ENCODE data around the gene GSTO2.

GSTO2 gene

DNA sequence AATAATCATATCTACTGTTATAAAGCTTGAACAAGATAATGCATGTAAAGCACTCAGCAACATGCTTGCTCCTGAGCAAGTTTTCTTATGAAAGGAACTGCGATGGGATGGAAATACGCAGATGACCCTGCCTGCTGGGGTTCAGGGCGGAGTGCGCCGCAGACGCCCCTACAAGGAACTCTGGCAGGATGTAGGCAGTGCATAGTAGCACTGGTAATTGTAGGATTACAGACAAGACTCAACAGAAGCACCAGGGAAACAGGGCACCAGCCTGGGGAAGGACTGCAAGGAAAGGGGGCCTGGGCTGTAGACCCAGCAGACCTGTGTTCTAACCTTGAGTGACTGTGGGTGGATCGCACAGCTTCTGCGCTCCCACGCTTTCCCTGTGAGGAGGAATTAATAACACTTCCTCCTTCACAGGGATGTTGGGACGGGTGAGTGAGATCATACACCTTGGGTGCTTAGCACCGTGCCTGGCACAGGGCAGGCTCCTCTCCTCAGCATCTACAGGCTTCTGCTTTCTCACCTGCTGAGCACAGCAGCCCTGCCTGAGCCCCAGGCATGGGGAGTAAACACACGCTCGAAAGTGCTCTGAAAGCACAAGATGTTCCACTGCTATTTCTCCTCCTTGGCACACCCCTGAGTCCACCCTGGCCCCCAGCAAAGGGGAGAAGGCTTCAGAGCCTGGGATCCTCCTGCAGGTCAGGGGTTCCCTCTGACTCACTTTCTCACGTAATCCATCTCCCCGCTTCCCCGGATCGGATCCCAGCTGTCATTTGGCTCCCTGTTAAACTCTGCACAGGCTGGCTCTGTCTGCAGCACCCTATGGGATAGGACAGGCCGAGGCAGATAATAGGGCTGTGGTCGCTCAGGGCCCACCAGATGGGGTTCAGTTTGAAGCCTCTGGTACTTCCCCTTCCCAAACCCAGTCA is 50.1 kb downstream of the GSTO2 start:
- TF ChIP-seq, protein P1, sequence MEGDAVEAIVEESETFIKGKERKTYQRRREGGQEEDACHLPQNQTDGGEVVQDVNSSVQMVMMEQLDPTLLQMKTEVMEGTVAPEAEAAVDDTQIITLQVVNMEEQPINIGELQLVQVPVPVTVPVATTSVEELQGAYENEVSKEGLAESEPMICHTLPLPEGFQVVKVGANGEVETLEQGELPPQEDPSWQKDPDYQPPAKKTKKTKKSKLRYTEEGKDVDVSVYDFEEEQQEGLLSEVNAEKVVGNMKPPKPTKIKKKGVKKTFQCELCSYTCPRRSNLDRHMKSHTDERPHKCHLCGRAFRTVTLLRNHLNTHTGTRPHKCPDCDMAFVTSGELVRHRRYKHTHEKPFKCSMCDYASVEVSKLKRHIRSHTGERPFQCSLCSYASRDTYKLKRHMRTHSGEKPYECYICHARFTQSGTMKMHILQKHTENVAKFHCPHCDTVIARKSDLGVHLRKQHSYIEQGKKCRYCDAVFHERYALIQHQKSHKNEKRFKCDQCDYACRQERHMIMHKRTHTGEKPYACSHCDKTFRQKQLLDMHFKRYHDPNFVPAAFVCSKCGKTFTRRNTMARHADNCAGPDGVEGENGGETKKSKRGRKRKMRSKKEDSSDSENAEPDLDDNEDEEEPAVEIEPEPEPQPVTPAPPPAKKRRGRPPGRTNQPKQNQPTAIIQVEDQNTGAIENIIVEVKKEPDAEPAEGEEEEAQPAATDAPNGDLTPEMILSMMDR (IDR thresholded peaks at IDR 0.05; ENCODE audit: low read depth, low read length) = no peak
- DNase-seq (ENCODE audit: low read depth in 2 of 2) = peak; percentile 61 to 67
- no peak overlapping the region for H3K4me3 ChIP-seq (replicated peaks in 1 of 2; ENCODE audit: low read depth in 2 of 2, low read length in 2 of 2)

DNA sequence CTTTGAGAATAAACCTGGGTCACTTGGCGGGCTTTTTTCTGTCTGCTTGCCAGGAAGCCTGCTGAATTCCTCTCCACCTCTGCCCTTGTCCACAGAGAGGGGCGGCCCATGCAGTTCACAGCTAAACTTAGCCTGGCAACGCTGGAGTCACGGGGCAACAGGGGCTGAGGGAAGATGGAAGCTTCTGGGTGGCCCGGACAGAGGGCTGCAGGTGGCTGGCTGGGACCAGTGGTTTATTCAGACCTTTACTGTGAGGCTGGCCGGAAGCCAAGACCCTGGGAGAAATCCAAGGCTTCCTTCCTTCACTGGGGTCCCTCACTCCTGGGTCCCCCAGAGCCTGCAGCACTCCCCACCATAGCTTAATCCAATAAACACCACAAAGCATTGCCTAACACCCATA is 52.2 kb downstream of the GSTO2 start:
- no peak for DNase-seq (ENCODE audit: low read depth in 2 of 2)
- TF ChIP-seq, protein P1 (IDR thresholded peaks at IDR 0.05; ENCODE audit: low read depth, low read length) = no peak
- no peak overlapping the region for H3K4me3 ChIP-seq (replicated peaks in 1 of 2; ENCODE audit: low read depth in 2 of 2, low read length in 2 of 2)

DNA sequence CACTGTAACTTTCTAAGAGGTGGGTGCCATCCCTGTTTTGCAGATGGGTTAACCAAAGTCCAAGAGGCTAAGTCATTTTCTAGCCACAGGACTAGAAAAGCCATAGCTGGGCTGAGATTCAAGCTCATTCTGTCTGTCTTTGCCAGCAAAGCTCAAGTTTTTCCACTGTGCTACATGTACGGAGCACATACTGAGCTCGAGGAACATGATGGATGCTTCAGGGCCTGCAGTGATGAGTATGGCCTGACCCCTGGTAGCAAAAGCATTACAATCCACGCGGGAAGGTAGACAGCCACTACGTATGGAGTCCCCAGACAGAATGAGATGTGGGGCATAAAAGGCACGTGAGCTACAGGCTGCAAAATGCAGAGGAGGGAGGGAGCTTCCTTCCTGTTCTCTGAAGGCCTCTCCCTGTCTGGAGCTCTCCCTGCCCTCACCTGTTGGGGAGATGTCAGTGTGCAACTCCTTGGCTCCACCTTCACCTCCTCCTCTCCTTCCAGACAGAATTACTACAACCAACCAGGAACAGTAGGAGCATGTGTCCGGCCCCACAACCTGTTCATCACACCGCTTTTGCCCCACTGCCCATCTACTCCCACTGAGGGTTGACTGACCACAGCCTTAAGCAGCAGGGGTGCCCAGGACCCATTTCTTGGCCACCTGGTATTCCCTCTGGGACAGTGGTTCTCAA is 52.9 kb downstream of the GSTO2 start:
- TF ChIP-seq, protein P1 (IDR thresholded peaks at IDR 0.05; ENCODE audit: low read depth, low read length) = no peak
- no peak overlapping the region for H3K4me3 ChIP-seq (replicated peaks in 1 of 2; ENCODE audit: low read depth in 2 of 2, low read length in 2 of 2)
- DNase-seq (ENCODE audit: low read depth in 2 of 2) = peak in 1 of 2 donors; percentile 26

DNA sequence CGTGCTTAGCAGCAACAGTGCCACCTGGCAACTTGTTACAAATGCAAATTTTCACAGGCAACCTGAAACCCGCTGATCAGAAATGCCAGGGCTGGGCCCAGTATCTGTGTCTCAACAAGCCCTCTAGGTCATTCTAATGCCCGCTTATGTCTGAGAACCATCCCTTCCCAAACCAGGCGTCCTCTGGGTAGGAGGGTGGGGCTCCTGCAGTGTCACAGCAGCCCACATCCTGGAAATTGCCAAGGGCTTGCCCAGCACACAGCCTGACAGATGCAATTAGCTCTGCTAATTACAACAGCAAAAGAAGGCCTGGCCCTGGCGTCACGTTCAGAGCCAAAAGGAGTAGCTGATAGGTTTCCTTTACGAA is 53.4 kb downstream of the GSTO2 start:
- TF ChIP-seq, protein P1 (IDR thresholded peaks at IDR 0.05; ENCODE audit: low read depth, low read length) = no peak
- DNase-seq (ENCODE audit: low read depth in 2 of 2) = peak in 1 of 2 donors; percentile 9
- no peak overlapping the region for H3K4me3 ChIP-seq (replicated peaks in 1 of 2; ENCODE audit: low read depth in 2 of 2, low read length in 2 of 2)

DNA sequence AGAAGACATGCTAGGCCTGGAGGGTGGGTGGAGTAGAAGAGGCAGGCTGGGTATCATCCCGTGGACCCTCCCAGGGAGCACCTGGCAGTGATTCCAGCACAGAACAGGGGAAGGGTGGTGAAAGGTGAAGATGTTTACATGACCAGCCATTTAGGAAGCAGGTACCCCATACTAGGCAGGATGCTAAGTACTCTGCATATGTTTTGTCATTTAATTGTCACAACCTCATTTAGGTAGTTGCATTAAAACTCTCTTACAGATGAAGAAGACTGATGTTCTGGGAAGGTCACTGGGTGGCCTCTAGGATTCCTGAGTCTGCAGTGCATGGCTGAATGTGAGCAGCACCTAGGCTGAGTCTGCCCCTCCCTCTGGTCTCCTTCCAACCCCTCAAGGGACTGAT is 54.1 kb downstream of the GSTO2 start:
- TF ChIP-seq, protein P1 (IDR thresholded peaks at IDR 0.05; ENCODE audit: low read depth, low read length) = no peak
- H3K4me3 ChIP-seq (replicated peaks in 1 of 2; ENCODE audit: low read depth in 2 of 2, low read length in 2 of 2) = no peak overlapping the region
- no peak for DNase-seq (ENCODE audit: low read depth in 2 of 2)

DNA sequence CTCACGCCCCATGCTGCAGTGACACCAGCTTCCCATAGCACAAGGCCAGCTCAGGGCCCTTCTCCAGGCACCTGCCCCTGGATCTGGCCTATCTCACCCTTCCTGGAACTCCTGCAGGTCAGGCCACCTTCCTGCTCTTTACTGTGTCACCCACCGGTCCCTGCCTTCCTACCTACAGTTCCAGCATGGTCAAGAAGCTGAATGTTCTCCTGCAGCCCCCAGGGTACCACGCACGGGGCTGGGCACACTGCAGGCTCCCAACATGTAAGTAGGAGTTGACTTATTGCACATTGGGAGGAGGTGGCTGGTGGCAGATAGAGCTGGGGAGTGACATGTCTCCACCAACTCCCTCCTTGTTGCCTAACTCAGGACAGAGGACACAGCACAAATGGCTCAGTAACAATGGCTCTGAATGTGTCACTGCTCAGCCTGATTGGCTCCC is 54.8 kb downstream of the GSTO2 start:
- no peak overlapping the region for H3K4me3 ChIP-seq (replicated peaks in 1 of 2; ENCODE audit: low read depth in 2 of 2, low read length in 2 of 2)
- TF ChIP-seq, protein P1 (IDR thresholded peaks at IDR 0.05; ENCODE audit: low read depth, low read length) = no peak
- peak in 1 of 2 donors; percentile 8 for DNase-seq (ENCODE audit: low read depth in 2 of 2)
